Measurements from ENCODE around the gene C16orf95.

Gene C16orf95

DNA sequence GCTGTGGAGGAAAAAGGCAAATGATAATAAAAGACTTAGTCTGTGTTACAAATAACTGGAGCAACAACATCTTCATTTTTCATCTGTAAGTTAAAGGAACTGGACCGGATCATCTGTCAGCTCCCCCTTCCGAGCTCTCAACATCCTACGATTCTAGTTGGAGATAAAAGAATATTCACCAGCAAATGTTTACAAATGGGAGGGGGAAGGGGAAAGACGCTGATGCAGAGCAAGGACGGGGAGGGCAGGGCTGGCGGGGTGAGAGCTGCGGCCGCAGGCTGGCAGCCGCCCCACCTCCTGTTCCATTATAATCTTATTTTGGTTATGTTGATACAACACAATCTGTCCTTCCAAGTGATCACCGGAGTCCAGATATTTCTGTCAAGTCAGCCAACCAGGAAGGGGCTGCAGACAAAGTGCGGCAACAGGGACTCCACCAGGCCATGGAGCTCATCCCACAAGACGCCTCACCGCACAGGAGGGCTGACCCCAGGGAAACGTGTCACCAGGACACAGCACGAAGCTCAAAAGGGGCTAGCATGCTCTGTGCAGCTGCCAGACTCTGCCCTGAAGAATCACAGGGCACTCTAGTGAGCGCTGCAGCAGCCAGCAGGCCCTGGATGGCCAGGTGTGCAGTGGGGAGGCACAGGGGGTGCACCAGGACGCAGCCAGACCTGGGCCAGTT, 46.7 kb upstream of the C16orf95 start:
- TF ChIP-seq REST (IDR thresholded peaks at IDR 0.05; ENCODE audit: low read depth) (no peak), EP300 (IDR thresholded peaks at IDR 0.05; ENCODE audit: borderline replicate concordance) (no peak)

DNA sequence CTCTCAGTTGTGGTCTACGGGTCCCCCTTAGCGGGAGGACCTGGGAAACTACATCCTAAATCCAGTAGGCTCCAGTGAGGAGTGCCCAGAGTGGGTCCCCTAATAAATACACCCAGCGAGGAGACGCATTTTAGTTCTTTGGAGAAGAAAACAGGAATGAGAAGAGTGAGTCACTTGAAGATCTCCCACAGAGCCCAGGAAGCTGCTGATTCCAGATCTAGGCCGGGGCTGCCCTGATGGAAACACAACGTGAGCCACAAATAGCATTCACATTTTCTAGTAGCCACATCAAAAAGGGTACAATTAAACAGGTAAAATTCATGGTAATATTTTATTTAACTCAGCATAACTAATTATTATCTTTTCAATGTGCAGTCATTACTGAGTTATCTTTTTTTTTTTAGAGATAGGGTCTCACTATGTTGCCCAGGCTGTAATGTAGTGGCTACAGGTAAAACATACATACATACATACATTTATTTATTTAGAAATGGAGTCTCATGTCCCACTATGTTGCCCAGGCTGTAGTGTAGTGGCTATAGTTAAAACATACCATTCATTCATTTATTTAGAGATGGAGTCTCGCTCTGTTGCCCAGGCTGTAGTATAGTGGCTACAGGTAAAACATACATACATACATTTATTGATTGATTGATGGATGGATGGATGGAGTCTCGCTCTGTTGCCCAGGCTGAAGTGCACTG, 44.9 kb upstream of the C16orf95 start:
- TF ChIP-seq CEBPB (IDR thresholded peaks at IDR 0.05) = no peak
- TF ChIP-seq ZBTB7A (IDR thresholded peaks at IDR 0.05; ENCODE audit: low read depth) = no peak
- TF ChIP-seq TCF12 (IDR thresholded peaks at IDR 0.05; ENCODE audit: low read depth) = no peak

DNA sequence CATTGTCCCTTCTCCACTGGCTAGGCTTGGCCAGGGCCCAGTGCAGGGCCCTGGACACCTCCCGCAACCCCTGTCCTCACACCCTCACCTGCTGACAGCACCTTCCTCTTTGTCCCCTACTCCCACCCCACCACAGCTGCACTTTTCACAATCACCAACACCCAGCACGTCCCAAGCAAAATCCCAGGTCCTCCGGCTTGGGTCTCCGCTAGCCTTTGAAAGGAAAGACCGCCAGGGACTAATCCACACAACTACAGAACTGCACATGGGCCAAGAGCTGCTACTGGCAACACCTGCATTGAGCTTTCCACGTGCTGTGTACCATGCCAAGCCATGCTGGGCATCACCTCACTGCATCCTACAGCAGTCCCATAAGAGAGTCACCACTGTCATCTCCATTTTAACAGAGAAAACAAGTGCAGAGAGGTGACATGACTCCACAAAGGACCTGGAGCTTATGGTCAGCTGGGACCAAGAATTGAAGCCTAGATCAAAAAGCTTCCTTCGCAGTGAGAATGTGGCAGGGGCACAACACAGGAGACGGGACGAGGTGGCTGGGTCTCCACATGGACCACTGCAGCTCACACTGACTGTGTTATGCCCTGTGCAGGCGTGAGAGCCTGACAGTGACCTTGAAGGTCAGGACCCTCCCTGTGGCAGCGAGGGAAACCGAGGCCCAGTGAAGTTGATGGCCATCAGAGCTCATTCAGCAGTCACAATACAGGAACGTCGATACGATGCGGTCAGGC, 43.8 kb upstream of the C16orf95 start:
- TF ChIP-seq NFIC (IDR thresholded peaks at IDR 0.05) = no peak

GRCh38 chr16:87359121-87359520, 41.9 kb upstream of the C16orf95 start:
- TF ChIP-seq REST (IDR thresholded peaks at IDR 0.05; ENCODE audit: low read depth) = no peak
- no peak for TF ChIP-seq CREB1 (IDR thresholded peaks at IDR 0.05; ENCODE audit: low read depth)
- TF ChIP-seq TAF1 (IDR thresholded peaks at IDR 0.05; ENCODE audit: low read depth) = no peak
- no peak for TF ChIP-seq TEAD4 (IDR thresholded peaks at IDR 0.05)
- no peak for TF ChIP-seq EGR1 (IDR thresholded peaks at IDR 0.05)
- TF ChIP-seq RAD21 (IDR thresholded peaks at IDR 0.05; ENCODE audit: low read depth) = no peak
- TF ChIP-seq USF1 (IDR thresholded peaks at IDR 0.05) = no peak
- no peak for TF ChIP-seq MAX (IDR thresholded peaks at IDR 0.05)
- no peak for TF ChIP-seq CEBPB (IDR thresholded peaks at IDR 0.05)
- TF ChIP-seq ZBTB7A (IDR thresholded peaks at IDR 0.05; ENCODE audit: low read depth) = no peak
- no peak for TF ChIP-seq TCF12 (IDR thresholded peaks at IDR 0.05; ENCODE audit: low read depth)
- no peak for TF ChIP-seq EP300 (IDR thresholded peaks at IDR 0.05; ENCODE audit: borderline replicate concordance)
- no peak for TF ChIP-seq NFIC (IDR thresholded peaks at IDR 0.05)

DNA sequence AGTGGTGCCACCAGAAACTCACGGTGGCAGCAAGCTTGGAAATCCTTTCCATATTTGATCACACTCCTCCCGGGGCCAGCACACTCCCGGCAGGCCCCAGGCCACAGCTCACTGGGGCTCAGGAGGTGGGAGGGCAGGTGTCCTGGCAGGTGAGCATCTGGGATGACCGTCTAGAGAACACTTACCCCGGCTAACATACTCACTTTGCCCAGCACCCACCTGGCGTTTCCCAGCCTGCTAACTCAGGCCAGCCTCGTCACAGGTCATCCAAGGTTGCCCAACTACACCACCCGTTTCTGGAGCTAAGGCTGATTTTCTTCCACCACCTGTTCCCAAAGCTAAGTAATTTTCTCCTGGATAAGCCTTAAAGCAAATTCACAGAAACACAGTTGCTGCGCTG, 41.5 kb upstream of the C16orf95 start:
- no peak for TF ChIP-seq FOXM1 (IDR thresholded peaks at IDR 0.05; ENCODE audit: borderline replicate concordance, low read depth)

DNA sequence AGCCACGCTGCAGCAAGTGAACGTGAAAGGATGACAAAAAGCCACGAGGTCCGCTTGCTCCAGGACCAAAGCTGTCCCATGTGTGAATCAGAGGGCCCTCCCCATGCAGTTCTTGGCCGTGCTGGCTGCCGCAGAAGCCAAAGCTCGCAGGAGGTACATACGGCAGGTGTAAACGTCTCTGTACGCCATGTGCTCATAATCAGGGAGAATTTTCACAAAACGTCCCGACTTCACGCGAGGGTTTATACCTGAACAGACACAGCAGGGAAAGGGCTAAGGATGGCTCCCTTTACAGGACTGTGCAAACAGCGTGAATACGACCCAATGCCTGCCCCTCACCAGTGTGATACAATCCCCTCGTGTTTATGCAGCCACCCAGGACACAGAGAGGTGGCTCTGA, 41.1 kb upstream of the C16orf95 start:
- TF ChIP-seq TCF12 (IDR thresholded peaks at IDR 0.05; ENCODE audit: low read depth) (no peak), NFIC (IDR thresholded peaks at IDR 0.05) (no peak), TAF1 (IDR thresholded peaks at IDR 0.05; ENCODE audit: low read depth) (no peak), TEAD4 (IDR thresholded peaks at IDR 0.05) (no peak), REST (IDR thresholded peaks at IDR 0.05; ENCODE audit: low read depth) (no peak), EP300 (IDR thresholded peaks at IDR 0.05; ENCODE audit: borderline replicate concordance) (no peak), FOXM1 (IDR thresholded peaks at IDR 0.05; ENCODE audit: borderline replicate concordance, low read depth) (no peak), ZBTB7A (IDR thresholded peaks at IDR 0.05; ENCODE audit: low read depth) (no peak), MAX (IDR thresholded peaks at IDR 0.05) (no peak), CREB1 (IDR thresholded peaks at IDR 0.05; ENCODE audit: low read depth) (no peak), YY1 (IDR thresholded peaks at IDR 0.05; ENCODE audit: low read depth) (no peak), CEBPB (IDR thresholded peaks at IDR 0.05) (no peak), RAD21 (IDR thresholded peaks at IDR 0.05; ENCODE audit: low read depth) (no peak), EGR1 (IDR thresholded peaks at IDR 0.05) (no peak), USF1 (IDR thresholded peaks at IDR 0.05) (no peak)

Measured in Ishikawa (cell line).